Measurements from ENCODE around the gene SELENON. TPM values are rescaled to one million over a fixed set of nuclear protein-coding genes. Genes with fewer than 3 reads are reported as not detected.

Gene SELENON
- total and polyA plus RNA-seq, 9 of the 15 experiments (the other 6 are each of a cell fraction or from before 2014, with no cell fraction given) = 0.43 to 26.7 (median 7.0) TPM

DNA sequence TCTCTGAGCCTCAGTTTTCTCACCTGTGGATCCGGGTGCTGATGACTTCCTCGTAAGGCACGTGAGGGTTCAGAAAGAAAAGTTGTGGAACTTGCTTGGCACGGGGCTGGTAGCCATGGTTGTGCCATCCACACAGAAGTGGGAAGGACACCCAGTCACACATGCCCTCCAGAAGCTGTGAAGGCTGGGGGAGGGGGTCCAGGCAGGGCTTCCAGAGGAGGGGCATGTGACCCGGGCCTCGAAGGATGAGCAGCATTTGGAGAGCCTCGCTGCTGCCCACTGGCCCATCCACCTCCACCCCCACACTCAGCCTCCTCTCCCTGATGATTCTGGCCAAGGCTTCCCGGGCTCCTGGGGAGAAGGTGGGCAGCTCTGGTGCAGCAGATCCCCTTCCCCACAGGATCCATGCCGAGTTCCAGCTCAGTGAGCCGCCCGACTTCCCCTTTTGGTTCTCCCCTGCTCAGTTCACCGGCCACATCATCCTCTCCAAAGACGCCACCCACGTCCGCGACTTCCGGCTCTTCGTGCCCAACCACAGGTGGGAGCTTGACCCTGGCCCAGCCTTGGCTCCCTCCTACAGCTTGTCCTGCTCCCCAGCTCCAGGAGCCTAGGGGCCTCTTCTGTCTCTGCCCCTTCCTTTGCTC is 9.4 kb downstream of the SELENON start (continued):
- TF ChIP-seq SMARCA4 (IDR thresholded peaks at IDR 0.05) = no peak
- TF ChIP-seq, protein P1, sequence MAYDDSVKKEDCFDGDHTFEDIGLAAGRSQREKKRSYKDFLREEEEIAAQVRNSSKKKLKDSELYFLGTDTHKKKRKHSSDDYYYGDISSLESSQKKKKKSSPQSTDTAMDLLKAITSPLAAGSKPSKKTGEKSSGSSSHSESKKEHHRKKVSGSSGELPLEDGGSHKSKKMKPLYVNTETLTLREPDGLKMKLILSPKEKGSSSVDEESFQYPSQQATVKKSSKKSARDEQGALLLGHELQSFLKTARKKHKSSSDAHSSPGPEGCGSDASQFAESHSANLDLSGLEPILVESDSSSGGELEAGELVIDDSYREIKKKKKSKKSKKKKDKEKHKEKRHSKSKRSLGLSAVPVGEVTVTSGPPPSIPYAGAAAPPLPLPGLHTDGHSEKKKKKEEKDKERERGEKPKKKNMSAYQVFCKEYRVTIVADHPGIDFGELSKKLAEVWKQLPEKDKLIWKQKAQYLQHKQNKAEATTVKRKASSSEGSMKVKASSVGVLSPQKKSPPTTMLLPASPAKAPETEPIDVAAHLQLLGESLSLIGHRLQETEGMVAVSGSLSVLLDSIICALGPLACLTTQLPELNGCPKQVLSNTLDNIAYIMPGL (CRISPR knock-in tag; IDR thresholded peaks at IDR 0.05) = no peak
- TF ChIP-seq LARP7 (IDR thresholded peaks at IDR 0.05) = no peak
- no peak for TF ChIP-seq ELF1 (tag; IDR thresholded peaks at IDR 0.05)
- TF ChIP-seq NFRKB (IDR thresholded peaks at IDR 0.05; ENCODE audit: low read depth) = no peak
- no peak for TF ChIP-seq RBM22 (IDR thresholded peaks at IDR 0.05; ENCODE audit: low read depth, low read length, poor library complexity, severe bottlenecking)
- TF ChIP-seq, protein P2, sequence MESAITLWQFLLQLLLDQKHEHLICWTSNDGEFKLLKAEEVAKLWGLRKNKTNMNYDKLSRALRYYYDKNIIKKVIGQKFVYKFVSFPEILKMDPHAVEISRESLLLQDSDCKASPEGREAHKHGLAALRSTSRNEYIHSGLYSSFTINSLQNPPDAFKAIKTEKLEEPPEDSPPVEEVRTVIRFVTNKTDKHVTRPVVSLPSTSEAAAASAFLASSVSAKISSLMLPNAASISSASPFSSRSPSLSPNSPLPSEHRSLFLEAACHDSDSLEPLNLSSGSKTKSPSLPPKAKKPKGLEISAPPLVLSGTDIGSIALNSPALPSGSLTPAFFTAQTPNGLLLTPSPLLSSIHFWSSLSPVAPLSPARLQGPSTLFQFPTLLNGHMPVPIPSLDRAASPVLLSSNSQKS (CRISPR knock-in tag; IDR thresholded peaks at IDR 0.05) = no peak
- no peak for TF ChIP-seq ERF (CRISPR knock-in tag; IDR thresholded peaks at IDR 0.05)
- TF ChIP-seq HLTF (IDR thresholded peaks at IDR 0.05) = no peak
- TF ChIP-seq SPI1 (IDR thresholded peaks at IDR 0.05; ENCODE audit: borderline replicate concordance, low read depth, low read length) = peak; percentile 59

Measured in K562 (cell line).